Upper lobe of right lung (tissue), 1 donor: ENCODE measurements around the gene AP3S2. TPM values are rescaled to one million over a fixed set of nuclear protein-coding genes. Genes with fewer than 3 reads are reported as not detected.

ENCODE experiments used
- ATAC-seq: fragments of 200-7000 bp; cut with Tn5 transposase; one replicate; pipeline ENCODE4 v1.9.1; 2020; ENCODE audit warnings: mild to moderate bottlenecking, moderate library complexity
- DNase-seq: peaks from one replicate; pipeline ENCODE4 v3.0.0-alpha.2; 2020
- H3K27ac ChIP-seq: fragments of 200-600 bp; one replicate; pipeline ENCODE4 v1.8.0; 2022
- H3K27me3 ChIP-seq: fragments of 200-600 bp; one replicate; pipeline ENCODE4 v1.8.0; 2022; ENCODE audit warnings: mild to moderate bottlenecking
- H3K36me3 ChIP-seq: fragments of 200-600 bp; one replicate; pipeline ENCODE4 v1.8.0; 2022
- H3K4me1 ChIP-seq: fragments of 200-600 bp; one replicate; pipeline ENCODE4 v1.8.0; 2022
- H3K4me3 ChIP-seq: fragments of 200-600 bp; one replicate; pipeline ENCODE4 v1.8.0; 2022; ENCODE audit warnings: mild to moderate bottlenecking
- H3K9me3 ChIP-seq: fragments of 200-600 bp; one replicate; pipeline ENCODE4 v1.8.0; 2022
- CTCF ChIP-seq: fragments of 200-600 bp; IDR thresholded peaks from one replicate; pipeline ENCODE4 v1.8.0; 2022; ENCODE audit warnings: antibody characterized with exemption
- intact Hi-C: fragments of 100-400 bp; cut with DNase I; formaldehyde crosslinking; loops from one replicate; pipeline ENCODE4 v1.11.0; 2022
- total RNA-seq: library from RNA; stranded (reverse); fragmentation: NEBNext Ultra II Directional; extraction: Animal tissue kit (Norgen Biotek cat#: 25700); gene quantifications from one replicate; pipeline ENCODE4 v1.2.1, GENCODE V29; 2021
- donor health status: DM: no; HTN: yes; CAD: no; lungs with severe emphysema.

AP3S2 gene
- total RNA-seq, 1 donor from 2014 or later, result 32.1 TPM

- H3K4me1 ChIP-seq, result no peaks in the 10 kb centered on the region
- no peaks in the 10 kb centered on the region for H3K9me3 ChIP-seq
- H3K27me3 ChIP-seq, result no peaks in the 10 kb centered on the region
- ATAC-seq (no peak), DNase-seq (no peak)
- H3K36me3 ChIP-seq, result peaks cover 7% of the 10 kb centered on the region
- H3K4me3 ChIP-seq, result no peak overlapping the region
- no peak for TF ChIP-seq CTCF
- no peak overlapping the region for H3K27ac ChIP-seq
- intact Hi-C loops, result no loop called here
These were observed 87.6 kb downstream of the AP3S2 start for GRCh38 chr15:89806210-89806558.

GRCh38 chr15:89805241-89806209 lies 88.3 kb downstream of the AP3S2 start:
- Histone ChIP-seq H3K27ac (no peak overlapping the region), H3K4me1 (no peaks in the 10 kb centered on the region), H3K4me3 (no peak overlapping the region), H3K27me3 (no peaks in the 10 kb centered on the region), H3K9me3 (no peaks in the 10 kb centered on the region), H3K36me3 (peaks cover 7% of the 10 kb centered on the region)
- no peak for TF ChIP-seq CTCF
- ATAC-seq, result no peak
- intact Hi-C loops, result no loop called here
- no peak for DNase-seq

- Histone ChIP-seq H3K36me3 (peaks cover 7% of the 10 kb centered on the region), H3K27ac (no peak overlapping the region), H3K9me3 (no peaks in the 10 kb centered on the region), H3K4me1 (no peaks in the 10 kb centered on the region), H3K4me3 (no peak overlapping the region), H3K27me3 (no peaks in the 10 kb centered on the region)
- intact Hi-C loops, result no loop called here
- ATAC-seq (no peak), DNase-seq (no peak)
- TF ChIP-seq CTCF, result no peak
These were observed 89.6 kb downstream of the AP3S2 start for GRCh38 chr15:89803941-89804800.

- Histone ChIP-seq H3K4me3 (no peak overlapping the region), H3K27ac (no peak overlapping the region), H3K27me3 (no peaks in the 10 kb centered on the region), H3K4me1 (no peaks in the 10 kb centered on the region), H3K9me3 (no peaks in the 10 kb centered on the region), H3K36me3 (peaks cover 7% of the 10 kb centered on the region)
- TF ChIP-seq CTCF, result no peak
- DNase-seq (no peak), ATAC-seq (no peak)
- intact Hi-C loops, result no loop called here
These were observed 90.6 kb downstream of the AP3S2 start for GRCh38 chr15:89802986-89803824.

GRCh38 chr15:89802231-89802928 lies 91.4 kb downstream of the AP3S2 start:
- Histone ChIP-seq H3K9me3 (no peaks in the 10 kb centered on the region), H3K36me3 (peaks cover 7% of the 10 kb centered on the region), H3K4me1 (no peaks in the 10 kb centered on the region), H3K4me3 (no peak overlapping the region), H3K27ac (no peak overlapping the region), H3K27me3 (no peaks in the 10 kb centered on the region)
- intact Hi-C loops, result no loop called here
- ATAC-seq, result no peak
- no peak for TF ChIP-seq CTCF
- no peak for DNase-seq
